ENCODE results near the gene PNLDC1.

DNA sequence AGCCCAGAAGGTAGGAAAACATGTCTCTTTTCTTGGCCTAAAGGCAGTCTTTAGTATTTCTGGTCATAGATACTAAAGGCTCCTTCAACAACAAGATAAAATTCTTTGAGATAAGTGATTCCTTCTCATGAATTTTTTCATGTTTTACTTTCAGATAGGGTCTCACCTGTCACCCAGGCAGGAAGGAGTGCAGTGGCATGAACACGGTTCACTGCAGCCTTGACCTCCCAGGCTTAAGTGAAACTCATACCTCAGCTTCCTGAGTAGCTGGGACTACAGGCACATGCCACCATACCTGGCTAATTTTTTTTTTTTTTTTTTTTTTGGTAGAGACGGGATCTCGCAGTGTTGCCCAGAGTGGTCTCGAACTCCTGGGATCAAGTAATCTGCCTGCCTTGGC is 9.1 kb downstream of the PNLDC1 start:
- TF ChIP-seq CTCF (conservative IDR thresholded peaks at IDR 0.05; ENCODE audit: low read depth in 2 of 2) (no peak), EZH2phosphoT487 (IDR thresholded peaks at IDR 0.05; ENCODE audit: unreplicated experiment) (no peak), ZNF114 (CRISPR knock-in tag; IDR thresholded peaks at IDR 0.05) (no peak), POLR2AphosphoS5 (IDR thresholded peaks at IDR 0.05; ENCODE audit: low read depth) (no peak), JUNB (IDR thresholded peaks at IDR 0.05; ENCODE audit: unreplicated experiment) (no peak), CREB1 (CRISPR knock-in tag; IDR thresholded peaks at IDR 0.05; ENCODE audit: low read depth) (no peak), EZH2 (IDR thresholded peaks at IDR 0.05; ENCODE audit: low read depth, unreplicated experiment) (no peak), NANOG (IDR thresholded peaks at IDR 0.05; ENCODE audit: borderline replicate concordance) (no peak)

Measured in GM23338 (cell line).